Measurements from ENCODE around the gene LAMP5.

The LAMP5 gene

GRCh38 chr20:9488063-9488462 is 26.3 kb upstream of the LAMP5 start:
- WGBS, 2 donors (ENCODE audit: extremely low coverage in 2 of 2, insufficient read length in 2 of 2, insufficient replicate concordance in 1 of 2), result no CpG with 5 or more reads among the region's 2 CpGs
- DNase-seq (ENCODE audit: low spot score), result no peak
- no peaks in the 10 kb centered on the region for H3K36me3 ChIP-seq (replicated peaks in 1 of 2; ENCODE audit: control insufficient read depth in 2 of 2, insufficient read depth in 2 of 2, low read length in 2 of 2)
- no peak overlapping the region for H2BK120ac ChIP-seq (ENCODE audit: low read depth, low read length)
- no peaks in the 10 kb centered on the region for H3K9me3 ChIP-seq (replicated peaks in 1 of 2; ENCODE audit: control insufficient read depth in 2 of 2, insufficient read depth in 1 of 2, low read depth in 1 of 2, low read length in 2 of 2)
- no peak overlapping the region for H2BK5ac ChIP-seq (ENCODE audit: low read length)
- no peak overlapping the region for H4K8ac ChIP-seq (ENCODE audit: low read depth, low read length)
- no peak overlapping the region for H3K4me3 ChIP-seq (ENCODE audit: low read length in 2 of 2)
- no peaks in the 10 kb centered on the region for H3K27me3 ChIP-seq (ENCODE audit: control insufficient read depth in 3 of 3, insufficient read depth in 3 of 3, low read depth in 1 of 3, low read length in 3 of 3)
- no peaks in the 10 kb centered on the region for H3K79me1 ChIP-seq (ENCODE audit: low read depth, low read length)
- no peak overlapping the region for H2AFZ ChIP-seq (ENCODE audit: low read length)
- H3K14ac ChIP-seq (ENCODE audit: low read length), result no peak overlapping the region
- H3K4me2 ChIP-seq (ENCODE audit: insufficient read depth, low read length, poor library complexity, severe bottlenecking), result no peak overlapping the region
- H3K18ac ChIP-seq (ENCODE audit: low read length), result no peak overlapping the region
- no peak overlapping the region for H3K27ac ChIP-seq (replicated peaks; ENCODE audit: low read length)
- no peak overlapping the region for H4K91ac ChIP-seq (ENCODE audit: low read depth, low read length, poor library complexity)
- no peak overlapping the region for H2AK5ac ChIP-seq (ENCODE audit: low read depth, low read length)
- no peak overlapping the region for H3K9ac ChIP-seq (ENCODE audit: low read depth, low read length, poor library complexity)
- no peak overlapping the region for H2BK15ac ChIP-seq (ENCODE audit: low read length)
- no peak overlapping the region for H2BK12ac ChIP-seq (ENCODE audit: low read length)
- H3K23ac ChIP-seq (ENCODE audit: low read depth, low read length, poor library complexity), result no peak overlapping the region
- peaks cover 0 to 3% of the 10 kb centered on the region in 2 donors for H3K4me1 ChIP-seq (ENCODE audit: control insufficient read depth in 2 of 2, insufficient read depth in 1 of 2, low read depth in 1 of 2, low read length in 2 of 2)
- H3K4ac ChIP-seq (ENCODE audit: low read length), result no peak overlapping the region

GRCh38 chr20:9490161-9490560 is 24.2 kb upstream of the LAMP5 start:
- H2AFZ ChIP-seq (ENCODE audit: low read length), result no peak overlapping the region
- no peak overlapping the region for H4K8ac ChIP-seq (ENCODE audit: low read depth, low read length)
- H3K18ac ChIP-seq (ENCODE audit: low read length), result no peak overlapping the region
- no peak overlapping the region for H4K91ac ChIP-seq (ENCODE audit: low read depth, low read length, poor library complexity)
- H3K4me2 ChIP-seq (ENCODE audit: insufficient read depth, low read length, poor library complexity, severe bottlenecking), result no peak overlapping the region
- no peak overlapping the region for H2BK15ac ChIP-seq (ENCODE audit: low read length)
- no CpG with 5 or more reads among the region's 3 CpGs for WGBS, 2 donors (ENCODE audit: extremely low coverage in 2 of 2, insufficient read length in 2 of 2, insufficient replicate concordance in 1 of 2)
- H3K27me3 ChIP-seq (ENCODE audit: control insufficient read depth in 3 of 3, insufficient read depth in 3 of 3, low read depth in 1 of 3, low read length in 3 of 3), result no peaks in the 10 kb centered on the region
- H3K36me3 ChIP-seq (replicated peaks in 1 of 2; ENCODE audit: control insufficient read depth in 2 of 2, insufficient read depth in 2 of 2, low read length in 2 of 2), result no peaks in the 10 kb centered on the region
- no peak overlapping the region for H3K14ac ChIP-seq (ENCODE audit: low read length)
- no peak overlapping the region for H2AK5ac ChIP-seq (ENCODE audit: low read depth, low read length)
- no peak overlapping the region for H2BK12ac ChIP-seq (ENCODE audit: low read length)
- H3K4me3 ChIP-seq (ENCODE audit: low read length in 2 of 2), result no peak overlapping the region
- H3K4me1 ChIP-seq (ENCODE audit: control insufficient read depth in 2 of 2, insufficient read depth in 1 of 2, low read depth in 1 of 2, low read length in 2 of 2), result peaks cover 0 to 3% of the 10 kb centered on the region in 2 donors
- no peak overlapping the region for H2BK5ac ChIP-seq (ENCODE audit: low read length)
- H3K4ac ChIP-seq (ENCODE audit: low read length), result no peak overlapping the region
- no peak overlapping the region for H3K23ac ChIP-seq (ENCODE audit: low read depth, low read length, poor library complexity)
- H3K9ac ChIP-seq (ENCODE audit: low read depth, low read length, poor library complexity), result no peak overlapping the region
- no peaks in the 10 kb centered on the region for H3K9me3 ChIP-seq (replicated peaks in 1 of 2; ENCODE audit: control insufficient read depth in 2 of 2, insufficient read depth in 1 of 2, low read depth in 1 of 2, low read length in 2 of 2)
- DNase-seq (ENCODE audit: low spot score), result no peak
- no peak overlapping the region for H2BK120ac ChIP-seq (ENCODE audit: low read depth, low read length)
- H3K27ac ChIP-seq (replicated peaks; ENCODE audit: low read length), result no peak overlapping the region
- H3K79me1 ChIP-seq (ENCODE audit: low read depth, low read length), result no peaks in the 10 kb centered on the region

- H3K14ac ChIP-seq (ENCODE audit: low read length), result no peak overlapping the region
- no peak overlapping the region for H3K4ac ChIP-seq (ENCODE audit: low read length)
- no peak overlapping the region for H2BK12ac ChIP-seq (ENCODE audit: low read length)
- no peaks in the 10 kb centered on the region for H3K27me3 ChIP-seq (ENCODE audit: control insufficient read depth in 3 of 3, insufficient read depth in 3 of 3, low read depth in 1 of 3, low read length in 3 of 3)
- H4K91ac ChIP-seq (ENCODE audit: low read depth, low read length, poor library complexity), result no peak overlapping the region
- no peak overlapping the region for H3K27ac ChIP-seq (replicated peaks; ENCODE audit: low read length)
- H3K9ac ChIP-seq (ENCODE audit: low read depth, low read length, poor library complexity), result no peak overlapping the region
- no peak overlapping the region for H3K4me3 ChIP-seq (ENCODE audit: low read length in 2 of 2)
- no peaks in the 10 kb centered on the region for H3K79me1 ChIP-seq (ENCODE audit: low read depth, low read length)
- H2AK5ac ChIP-seq (ENCODE audit: low read depth, low read length), result no peak overlapping the region
- WGBS, 2 donors (ENCODE audit: extremely low coverage in 2 of 2, insufficient read length in 2 of 2, insufficient replicate concordance in 1 of 2), result no CpG with 5 or more reads among the region's 3 CpGs
- H4K8ac ChIP-seq (ENCODE audit: low read depth, low read length), result no peak overlapping the region
- DNase-seq (ENCODE audit: low spot score), result no peak
- H2BK15ac ChIP-seq (ENCODE audit: low read length), result no peak overlapping the region
- no peak overlapping the region for H3K4me2 ChIP-seq (ENCODE audit: insufficient read depth, low read length, poor library complexity, severe bottlenecking)
- peaks cover 0 to 3% of the 10 kb centered on the region in 2 donors for H3K4me1 ChIP-seq (ENCODE audit: control insufficient read depth in 2 of 2, insufficient read depth in 1 of 2, low read depth in 1 of 2, low read length in 2 of 2)
- no peak overlapping the region for H2BK120ac ChIP-seq (ENCODE audit: low read depth, low read length)
- H3K9me3 ChIP-seq (replicated peaks in 1 of 2; ENCODE audit: control insufficient read depth in 2 of 2, insufficient read depth in 1 of 2, low read depth in 1 of 2, low read length in 2 of 2), result no peaks in the 10 kb centered on the region
- H2BK5ac ChIP-seq (ENCODE audit: low read length), result no peak overlapping the region
- no peak overlapping the region for H3K23ac ChIP-seq (ENCODE audit: low read depth, low read length, poor library complexity)
- no peak overlapping the region for H3K18ac ChIP-seq (ENCODE audit: low read length)
- no peaks in the 10 kb centered on the region for H3K36me3 ChIP-seq (replicated peaks in 1 of 2; ENCODE audit: control insufficient read depth in 2 of 2, insufficient read depth in 2 of 2, low read length in 2 of 2)
- no peak overlapping the region for H2AFZ ChIP-seq (ENCODE audit: low read length)
Measured at GRCh38 chr20:9490631-9491030, 23.8 kb upstream of the LAMP5 start.

- H3K36me3 ChIP-seq (replicated peaks in 1 of 2; ENCODE audit: control insufficient read depth in 2 of 2, insufficient read depth in 2 of 2, low read length in 2 of 2), result no peaks in the 10 kb centered on the region
- no peak overlapping the region for H3K4ac ChIP-seq (ENCODE audit: low read length)
- no peak overlapping the region for H2AFZ ChIP-seq (ENCODE audit: low read length)
- H2BK120ac ChIP-seq (ENCODE audit: low read depth, low read length), result no peak overlapping the region
- H3K27ac ChIP-seq (replicated peaks; ENCODE audit: low read length), result no peak overlapping the region
- DNase-seq (ENCODE audit: low spot score), result no peak
- no peak overlapping the region for H2BK5ac ChIP-seq (ENCODE audit: low read length)
- H4K91ac ChIP-seq (ENCODE audit: low read depth, low read length, poor library complexity), result no peak overlapping the region
- peaks cover 0 to 3% of the 10 kb centered on the region in 2 donors for H3K4me1 ChIP-seq (ENCODE audit: control insufficient read depth in 2 of 2, insufficient read depth in 1 of 2, low read depth in 1 of 2, low read length in 2 of 2)
- H3K4me3 ChIP-seq (ENCODE audit: low read length in 2 of 2), result no peak overlapping the region
- H2BK15ac ChIP-seq (ENCODE audit: low read length), result no peak overlapping the region
- H2AK5ac ChIP-seq (ENCODE audit: low read depth, low read length), result no peak overlapping the region
- no peak overlapping the region for H3K14ac ChIP-seq (ENCODE audit: low read length)
- no CpG with 5 or more reads among the region's 1 CpG for WGBS, 2 donors (ENCODE audit: extremely low coverage in 2 of 2, insufficient read length in 2 of 2, insufficient replicate concordance in 1 of 2)
- peaks cover 0 to 2% (median 0%) of the 10 kb centered on the region in 3 experiments for H3K27me3 ChIP-seq (ENCODE audit: control insufficient read depth in 3 of 3, insufficient read depth in 3 of 3, low read depth in 1 of 3, low read length in 3 of 3)
- no peak overlapping the region for H3K18ac ChIP-seq (ENCODE audit: low read length)
- H3K9me3 ChIP-seq (replicated peaks in 1 of 2; ENCODE audit: control insufficient read depth in 2 of 2, insufficient read depth in 1 of 2, low read depth in 1 of 2, low read length in 2 of 2), result no peaks in the 10 kb centered on the region
- H2BK12ac ChIP-seq (ENCODE audit: low read length), result no peak overlapping the region
- no peaks in the 10 kb centered on the region for H3K79me1 ChIP-seq (ENCODE audit: low read depth, low read length)
- H3K4me2 ChIP-seq (ENCODE audit: insufficient read depth, low read length, poor library complexity, severe bottlenecking), result no peak overlapping the region
- no peak overlapping the region for H3K23ac ChIP-seq (ENCODE audit: low read depth, low read length, poor library complexity)
- no peak overlapping the region for H4K8ac ChIP-seq (ENCODE audit: low read depth, low read length)
- no peak overlapping the region for H3K9ac ChIP-seq (ENCODE audit: low read depth, low read length, poor library complexity)
Measured at GRCh38 chr20:9491324-9491723, 23.1 kb upstream of the LAMP5 start.

All from neuronal stem cell (in vitro differentiated cells).